Measurements from ENCODE around the gene MFSD6.

Gene MFSD6

GRCh38 chr2:190440113-190440512, 32.0 kb downstream of the MFSD6 start:
- no peak for DNase-seq (ENCODE audit: low read depth)

- DNase-seq (ENCODE audit: low read depth) = no peak
These were observed 33.4 kb downstream of the MFSD6 start for GRCh38 chr2:190441564-190441963.

GRCh38 chr2:190443055-190443454, 34.9 kb downstream of the MFSD6 start:
- no peak for DNase-seq (ENCODE audit: low read depth)

- no peak for DNase-seq (ENCODE audit: low read depth)
These were observed 35.8 kb downstream of the MFSD6 start for GRCh38 chr2:190443778-190444481.

DNA sequence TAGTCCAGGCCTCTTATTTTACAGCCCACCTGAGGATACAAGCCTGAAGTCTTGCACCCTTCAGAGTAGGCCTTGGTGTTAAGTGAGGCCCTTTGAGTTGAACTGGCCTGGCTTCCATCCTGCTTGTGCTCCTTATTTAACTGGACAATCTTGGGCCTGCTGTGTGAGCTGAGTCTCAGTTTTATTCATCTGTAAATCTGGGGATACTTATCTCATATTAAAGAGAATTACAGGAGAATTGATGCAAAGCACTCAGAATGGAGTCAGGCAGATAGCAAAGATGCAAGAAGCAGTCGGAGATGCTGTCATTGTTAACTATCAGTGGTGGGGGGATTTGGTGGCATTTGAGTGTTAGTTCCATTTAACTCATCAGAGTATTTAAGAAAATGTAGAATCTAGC, 36.8 kb downstream of the MFSD6 start:
- DNase-seq (ENCODE audit: low read depth) = no peak

DNA sequence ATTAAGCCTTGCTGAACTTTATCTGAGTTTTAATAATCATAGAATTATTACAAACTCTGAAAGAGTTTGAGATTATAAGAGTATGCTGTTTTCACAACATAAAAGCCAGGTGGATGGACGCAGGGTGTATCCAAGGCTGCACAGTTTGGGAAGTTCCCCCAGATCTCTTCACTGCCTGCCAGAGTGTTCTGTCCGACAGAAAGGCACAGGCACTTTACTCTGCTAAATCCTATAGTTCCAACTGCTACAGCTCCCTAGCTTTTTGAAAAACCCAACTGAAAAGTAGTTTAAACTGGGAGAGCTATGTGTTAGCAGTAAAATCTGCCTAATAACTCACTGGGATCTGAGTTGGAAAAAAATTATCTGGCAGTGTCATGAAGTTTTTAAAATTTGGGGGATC, 38.0 kb downstream of the MFSD6 start:
- no peak for DNase-seq (ENCODE audit: low read depth)

DNA sequence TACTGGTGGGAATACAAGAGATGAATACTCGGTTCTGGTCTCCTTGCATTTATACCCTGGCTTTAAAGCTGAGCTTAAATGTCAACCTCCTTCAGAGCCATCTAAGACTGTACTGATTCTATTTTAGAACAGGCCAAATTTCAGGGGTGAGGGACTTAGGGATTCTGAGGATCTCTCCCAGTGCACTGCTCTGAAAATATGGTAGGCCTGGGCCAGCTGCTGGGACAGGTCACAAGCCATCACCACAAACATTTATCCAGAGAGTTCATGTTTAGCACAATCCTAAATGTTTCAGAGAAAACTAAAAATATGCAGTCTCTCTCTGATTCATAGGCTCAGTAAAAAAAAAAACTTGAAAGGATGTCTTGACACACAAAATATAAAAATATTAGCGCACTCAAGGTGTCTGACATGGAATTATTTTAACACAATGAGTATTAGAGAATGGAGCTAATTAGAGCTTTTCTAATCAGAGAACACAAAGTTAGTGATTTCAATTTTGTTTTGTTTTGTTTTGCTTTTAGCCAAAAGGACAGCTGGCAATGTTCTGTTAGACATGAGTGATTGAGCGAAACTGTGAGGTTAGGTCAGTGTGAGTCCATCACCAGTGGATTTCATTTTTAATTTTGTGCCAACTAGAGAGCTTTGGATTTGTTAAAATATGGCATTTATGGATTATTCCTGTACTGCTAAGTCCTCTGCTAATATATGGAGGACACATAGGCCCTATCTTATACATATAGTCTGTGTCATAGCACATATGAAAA, 38.8 kb downstream of the MFSD6 start:
- no peak for DNase-seq (ENCODE audit: low read depth)

DNA sequence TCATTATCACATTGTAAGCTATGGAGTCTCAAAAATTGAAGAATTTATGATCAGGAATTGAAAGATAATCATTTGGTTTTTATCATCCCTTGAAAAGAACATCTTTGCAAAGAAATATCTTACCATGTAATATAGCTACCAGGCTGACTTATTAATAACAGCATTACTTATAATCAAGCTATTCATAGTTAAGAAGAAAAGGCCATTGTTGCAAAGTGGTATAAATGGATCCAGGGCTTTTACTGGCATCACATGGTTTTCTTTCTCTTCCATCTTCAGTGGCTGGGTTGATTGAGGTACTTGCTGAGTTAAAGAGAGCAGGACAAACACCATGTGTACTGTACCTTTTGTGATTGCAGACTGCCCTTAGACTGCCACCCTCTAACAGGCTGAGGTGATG, 39.6 kb downstream of the MFSD6 start:
- DNase-seq (ENCODE audit: low read depth) = no peak

GRCh38 chr2:190449925-190450324, 41.8 kb downstream of the MFSD6 start:
- no peak for DNase-seq (ENCODE audit: low read depth)

DNA sequence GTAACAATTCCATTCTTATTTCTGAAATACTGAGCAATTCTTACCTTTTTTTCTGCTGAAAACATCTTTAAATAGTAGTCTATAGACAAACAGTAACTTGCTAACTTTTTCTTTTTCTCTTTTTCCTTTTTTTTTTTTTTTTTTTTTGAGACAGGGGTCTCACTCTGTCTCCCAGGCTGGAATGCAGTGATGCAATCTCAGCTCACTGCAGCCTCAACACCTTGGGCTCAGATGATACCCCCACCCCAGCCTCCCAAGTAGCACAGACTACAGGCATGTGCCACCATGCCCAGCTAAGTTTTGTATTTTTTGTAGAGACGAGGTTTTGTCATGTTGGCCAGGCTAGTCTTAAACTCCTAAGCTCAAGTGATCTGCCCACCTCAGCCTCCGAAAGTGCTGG, 42.2 kb downstream of the MFSD6 start:
- no peak for DNase-seq (ENCODE audit: low read depth)

DNA sequence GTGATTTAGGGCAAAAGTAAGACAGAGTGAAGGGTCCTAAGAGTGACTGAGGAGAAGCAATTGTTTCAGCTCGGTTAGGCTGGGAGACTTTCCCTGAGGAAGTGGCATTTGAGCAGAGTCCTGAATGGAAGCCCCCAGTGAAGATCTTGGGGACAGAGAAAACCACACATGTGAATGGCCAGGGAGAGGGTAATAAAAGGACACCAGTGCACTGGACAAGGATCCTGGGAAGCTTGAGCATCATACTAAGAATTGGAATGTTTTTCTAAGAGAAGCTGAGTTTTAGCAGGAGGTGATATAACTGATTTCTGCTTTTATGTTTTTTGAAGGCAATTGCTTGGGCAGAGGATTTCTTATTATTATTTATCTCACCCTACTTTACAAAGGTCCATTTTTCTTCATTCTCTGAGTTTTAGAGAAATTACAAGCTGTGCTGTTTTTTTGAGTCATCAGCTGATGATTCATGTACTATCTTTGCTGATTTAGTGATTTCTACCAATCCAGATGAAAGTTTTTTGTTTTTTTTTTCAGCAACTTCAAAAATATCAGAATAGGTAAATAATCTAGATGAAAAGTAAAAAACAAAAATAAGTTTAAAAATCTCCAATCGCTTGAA, 43.5 kb downstream of the MFSD6 start:
- no peak for DNase-seq (ENCODE audit: low read depth)

DNA sequence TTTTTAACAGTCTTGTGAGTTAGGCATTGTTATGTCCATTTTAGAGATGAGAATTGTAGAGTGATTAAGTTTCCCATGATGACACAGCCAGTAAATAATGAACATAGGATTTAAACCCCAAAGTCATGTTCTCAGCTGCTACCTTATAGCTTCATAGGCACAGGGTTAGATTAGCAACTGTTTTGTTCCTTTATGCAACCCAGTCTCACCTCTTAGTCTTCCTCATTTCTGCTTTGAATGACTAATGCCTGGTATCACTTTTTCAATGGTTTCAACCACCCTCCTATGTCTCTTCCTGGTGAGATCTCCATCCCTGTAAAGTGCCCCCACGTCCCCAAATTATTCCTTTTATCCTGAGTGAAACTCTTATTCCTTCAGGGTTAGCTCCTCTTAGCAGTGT, 44.3 kb downstream of the MFSD6 start:
- no peak for DNase-seq (ENCODE audit: low read depth)

- DNase-seq (ENCODE audit: low read depth) = no peak
These were observed 46.6 kb downstream of the MFSD6 start for GRCh38 chr2:190454795-190455194.

DNA sequence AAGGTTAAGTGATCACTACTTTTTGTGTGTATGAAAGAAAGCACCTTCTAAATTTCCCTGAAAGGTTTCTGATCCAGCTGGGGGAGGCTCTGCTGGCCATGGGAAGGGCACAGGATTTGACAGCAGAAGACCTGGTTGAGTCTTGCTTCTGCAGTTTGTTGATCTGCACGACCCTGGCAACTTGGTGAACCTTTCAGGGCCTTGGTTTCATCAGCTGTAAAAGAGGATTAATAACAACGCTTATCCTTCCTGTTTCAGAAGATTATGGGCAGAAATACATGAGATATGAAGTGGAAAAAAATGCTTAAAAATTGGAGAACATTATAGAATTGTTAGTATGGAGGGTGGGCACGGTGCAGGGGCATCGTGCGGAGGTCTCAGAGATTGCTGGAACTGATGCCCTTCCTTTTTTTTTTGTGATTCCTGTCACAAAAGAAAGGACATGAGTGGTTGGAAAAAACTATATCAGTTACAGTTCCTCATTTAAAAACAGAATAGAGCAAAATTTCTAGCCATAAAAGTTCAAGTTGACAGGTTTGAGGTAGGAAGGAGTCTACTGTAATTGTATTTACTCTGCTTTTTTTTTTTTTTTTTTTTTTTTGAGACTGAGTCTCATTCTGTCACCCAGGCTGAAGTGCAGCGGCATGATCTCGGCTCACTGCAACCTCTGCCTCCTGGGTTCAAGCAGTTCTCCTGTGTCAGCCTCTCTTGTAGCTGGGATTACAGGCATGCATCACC, 47.4 kb downstream of the MFSD6 start:
- DNase-seq (ENCODE audit: low read depth) = no peak

- DNase-seq (ENCODE audit: low read depth) = no peak
These were observed 48.7 kb downstream of the MFSD6 start for GRCh38 chr2:190456833-190457232.

DNA sequence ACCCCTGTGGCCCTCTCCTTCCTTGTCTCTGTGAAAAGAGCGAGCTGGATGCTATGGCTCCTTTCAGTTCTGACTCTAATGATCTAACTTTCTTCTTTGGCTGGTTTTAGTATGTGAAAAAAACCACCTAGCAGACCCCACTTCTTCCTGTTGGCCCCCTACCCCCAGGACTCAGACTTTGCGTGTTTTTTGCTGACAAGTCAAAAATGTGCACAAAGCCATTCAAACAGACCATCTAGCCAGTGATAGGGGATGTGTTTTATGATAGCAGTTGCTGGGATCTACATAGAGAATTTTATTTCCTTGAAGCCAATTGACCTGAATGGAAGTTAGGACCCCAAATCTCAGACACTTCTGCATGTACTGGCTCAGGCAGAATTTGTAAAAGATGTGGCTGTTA, 49.1 kb downstream of the MFSD6 start:
- no peak for DNase-seq (ENCODE audit: low read depth)

DNA sequence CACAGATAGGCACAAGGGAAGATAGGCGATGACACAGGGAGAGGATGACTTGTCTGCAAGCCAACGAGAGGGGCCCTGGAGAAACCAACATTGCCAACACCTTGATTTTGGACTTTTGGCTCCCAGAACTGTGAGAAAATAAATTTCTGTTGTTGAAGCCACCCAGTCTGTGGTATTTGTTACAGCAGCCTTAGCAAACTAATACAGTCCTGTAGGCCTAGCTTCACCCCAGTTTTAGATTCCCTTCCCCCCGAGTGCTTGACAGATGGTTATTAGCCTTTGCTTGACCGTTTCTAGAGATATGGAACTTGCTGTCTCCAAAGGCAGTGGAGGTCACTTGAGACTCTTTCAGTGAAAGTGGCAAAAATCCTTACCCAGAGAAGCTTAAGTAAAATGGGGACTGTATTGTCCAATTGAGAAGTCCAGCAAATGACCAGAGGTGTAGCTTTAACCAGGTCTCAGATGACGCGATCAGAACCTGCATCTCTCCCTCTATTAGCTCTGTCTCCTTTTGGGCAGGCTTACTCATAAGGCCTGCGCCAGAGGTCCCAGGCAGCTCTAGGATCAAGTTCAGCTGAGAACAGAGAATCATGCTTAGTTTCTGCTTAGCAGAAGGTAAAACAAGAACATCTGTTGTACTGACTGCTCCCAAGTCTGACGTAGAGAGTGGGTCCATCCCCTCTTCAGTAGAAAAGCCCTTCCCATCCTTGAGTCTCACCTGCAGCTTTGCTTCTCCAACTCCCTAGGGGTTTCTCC, 50.4 kb downstream of the MFSD6 start:
- no peak for DNase-seq (ENCODE audit: low read depth)

DNA sequence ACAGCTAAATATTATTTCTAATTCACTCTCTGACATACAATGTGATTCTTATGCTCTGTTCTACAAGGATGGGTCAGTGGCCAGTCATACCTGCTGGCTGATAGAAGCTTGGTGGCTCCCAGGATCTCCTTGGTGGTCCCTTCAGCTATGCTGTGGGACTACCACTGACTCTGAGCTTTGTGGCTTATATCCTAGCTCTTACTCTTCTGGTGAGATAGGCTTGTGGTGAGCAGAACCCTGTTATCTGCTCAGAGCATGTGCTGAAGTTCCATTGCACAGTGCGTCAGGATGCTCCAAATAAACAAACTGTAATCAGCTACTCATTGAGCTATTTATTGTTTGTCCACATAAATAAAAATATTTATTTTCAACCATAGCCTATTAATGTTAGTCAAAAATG, 51.7 kb downstream of the MFSD6 start:
- no peak for DNase-seq (ENCODE audit: low read depth)

GRCh38 chr2:190460487-190460886, 52.3 kb downstream of the MFSD6 start:
- no peak for DNase-seq (ENCODE audit: low read depth)

DNA sequence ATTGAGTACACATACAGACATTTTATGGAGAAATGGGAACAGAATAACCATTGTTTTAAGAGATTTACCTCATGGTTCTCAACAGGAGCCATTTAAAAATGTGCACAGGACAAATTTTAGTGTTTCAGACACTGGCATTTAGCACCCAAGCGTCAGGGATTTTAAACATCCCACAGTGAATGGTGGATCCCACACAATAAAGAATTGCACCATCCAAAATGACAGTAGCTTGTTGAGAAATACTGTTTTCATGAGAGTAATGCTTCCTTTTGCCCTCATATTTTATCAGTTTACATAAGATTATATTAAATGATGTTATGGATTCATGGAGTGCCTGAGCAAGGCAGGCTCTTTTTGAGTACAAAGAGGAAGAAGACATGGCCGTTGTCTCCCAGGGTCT, 54.0 kb downstream of the MFSD6 start:
- no peak for DNase-seq (ENCODE audit: low read depth)

GRCh38 chr2:190462611-190463010, 54.5 kb downstream of the MFSD6 start:
- DNase-seq (ENCODE audit: low read depth) = no peak

DNA sequence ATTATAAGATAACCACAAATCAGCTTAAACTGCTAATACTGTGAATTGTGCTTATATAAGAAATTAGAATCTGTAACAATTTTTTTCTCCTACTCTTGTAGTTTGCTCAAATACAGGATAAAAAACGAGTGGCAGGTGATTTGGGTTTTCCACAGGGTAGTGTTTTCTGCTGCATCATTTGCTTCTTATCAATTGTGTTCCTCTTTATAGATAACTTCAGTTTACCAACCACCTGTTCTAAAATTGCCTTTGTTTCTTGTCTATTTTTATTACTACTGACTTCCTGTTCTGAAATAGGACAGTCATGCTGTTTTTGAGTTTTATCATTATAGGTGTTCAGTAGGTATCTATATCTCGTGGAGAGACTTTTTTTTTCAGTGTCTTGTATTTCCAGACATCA, 56.9 kb downstream of the MFSD6 start:
- no peak for DNase-seq (ENCODE audit: low read depth)
